NK-92 treated with Interleukin-12 subunit alpha and Interleukin-12 subunit beta, amount 100 ng/mL, for 24 hours (cell line): ENCODE data around the gene SNX5.

Source experiments
- DNase-seq: peaks from one replicate; lab custom pipeline; 2025; lab: John Stamatoyannopoulos, UW

SNX5 gene

DNA sequence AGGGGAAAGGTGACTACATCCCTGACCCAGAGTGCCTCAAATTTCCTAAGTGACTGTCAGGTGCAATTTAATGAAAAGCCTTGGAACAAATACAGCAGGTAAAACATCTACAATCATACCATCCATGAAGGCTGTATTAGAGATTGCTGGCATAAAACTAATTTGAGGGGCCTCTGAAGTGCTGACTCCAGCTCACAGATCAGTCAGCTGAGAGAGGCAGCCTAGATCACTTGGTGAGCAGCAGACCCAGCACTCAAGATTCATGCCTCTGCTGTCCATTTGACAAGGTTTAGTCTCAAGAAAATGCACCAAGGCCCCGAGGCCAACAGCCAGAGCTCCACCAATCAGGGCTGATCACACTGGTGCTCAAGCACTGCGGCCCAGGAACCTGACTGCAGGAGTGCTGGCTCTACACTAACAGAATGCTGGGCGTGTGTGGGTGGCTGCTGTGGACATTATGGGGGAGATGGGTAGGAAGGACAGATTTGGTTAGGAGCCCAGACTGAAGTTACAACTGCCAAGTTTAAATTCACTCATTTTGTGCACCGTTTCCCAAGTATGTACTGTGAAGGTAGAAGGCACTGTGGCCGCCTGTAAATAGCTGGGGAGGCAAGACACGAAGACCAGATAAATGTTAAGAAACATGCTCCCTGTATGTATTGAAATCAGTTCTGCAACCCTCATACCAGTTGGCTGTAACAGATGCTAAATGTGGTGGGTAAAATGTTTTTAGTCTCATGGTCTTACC is 28.2 kb downstream of the SNX5 start:
- DNase-seq = no peak

DNA sequence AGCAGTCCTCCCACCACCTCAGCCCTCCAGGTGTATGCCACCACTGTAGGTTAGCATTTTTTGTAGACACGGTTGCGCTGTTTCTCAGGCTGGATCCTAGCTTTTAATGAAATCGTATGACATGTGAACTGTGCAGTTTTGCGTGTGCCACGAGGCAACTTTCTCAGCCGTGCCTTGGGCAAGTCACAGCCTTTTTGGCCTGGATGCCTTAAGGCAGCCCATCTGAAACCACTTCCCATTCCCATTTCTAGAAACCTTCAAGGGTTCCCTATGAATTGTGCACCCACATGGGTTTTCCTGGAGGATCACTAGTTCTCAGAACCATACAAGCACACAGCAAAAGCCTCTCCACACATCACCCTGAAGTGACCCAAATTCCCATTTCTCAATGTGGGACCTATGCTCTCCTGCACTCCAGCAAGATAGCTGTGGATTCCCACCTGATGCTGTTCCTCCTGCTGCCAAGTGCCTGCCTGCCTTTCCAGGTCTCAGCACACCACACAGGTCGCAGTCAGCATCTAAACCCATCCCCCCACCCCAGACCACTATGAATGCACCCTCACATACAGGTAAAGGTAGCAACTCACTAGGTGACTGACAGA is 28.9 kb downstream of the SNX5 start:
- DNase-seq = no peak

- DNase-seq = peak; percentile 8
Observed at GRCh38 chr20:17938871-17939619, 29.5 kb downstream of the SNX5 start.

GRCh38 chr20:17936761-17937732 is 31.5 kb downstream of the SNX5 start:
- DNase-seq = no peak

DNA sequence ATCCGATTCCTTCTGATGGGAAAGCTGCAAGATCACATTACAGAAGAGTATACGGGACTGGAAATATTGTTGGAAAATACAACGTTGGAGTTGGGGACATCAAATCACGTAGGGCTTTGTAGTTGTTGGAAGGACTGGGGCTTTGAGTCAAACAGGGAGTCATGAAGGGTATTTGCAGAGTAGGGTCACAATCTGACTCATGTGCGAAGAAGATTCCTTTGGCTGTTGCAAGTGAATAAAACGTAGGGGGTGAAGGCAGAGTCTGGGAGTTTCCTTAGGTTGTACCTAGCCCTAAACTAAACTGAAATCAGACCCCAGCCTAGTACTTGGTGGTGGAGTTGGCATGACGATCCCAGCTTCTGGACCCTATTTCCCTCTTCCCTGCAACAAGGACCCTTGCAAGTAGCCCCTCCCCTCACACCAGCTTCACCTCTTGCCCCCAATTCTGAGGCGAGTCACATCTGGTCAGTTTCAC is 32.3 kb downstream of the SNX5 start:
- no peak for DNase-seq

- DNase-seq = no peak
Observed at GRCh38 chr20:17935761-17936160, 32.8 kb downstream of the SNX5 start.

DNA sequence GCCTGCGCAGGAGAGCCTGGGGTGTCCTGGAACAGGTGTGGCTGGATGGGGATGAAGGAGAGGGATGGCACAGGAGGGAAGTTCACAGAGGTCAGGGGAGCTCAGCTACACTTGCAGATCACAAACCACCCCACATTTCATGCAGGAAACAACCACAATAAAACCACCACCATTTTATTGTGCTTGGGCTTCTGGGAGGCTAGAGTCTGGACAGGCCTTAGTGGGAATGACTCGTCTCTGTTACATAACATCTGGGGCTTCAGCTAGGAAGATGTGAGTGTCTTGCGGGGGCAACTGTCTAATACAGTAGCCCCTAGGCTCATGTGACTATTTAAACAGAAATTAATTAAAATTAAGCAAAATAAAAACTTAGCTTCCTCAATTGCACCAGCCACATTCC is 33.4 kb downstream of the SNX5 start:
- no peak for DNase-seq

DNA sequence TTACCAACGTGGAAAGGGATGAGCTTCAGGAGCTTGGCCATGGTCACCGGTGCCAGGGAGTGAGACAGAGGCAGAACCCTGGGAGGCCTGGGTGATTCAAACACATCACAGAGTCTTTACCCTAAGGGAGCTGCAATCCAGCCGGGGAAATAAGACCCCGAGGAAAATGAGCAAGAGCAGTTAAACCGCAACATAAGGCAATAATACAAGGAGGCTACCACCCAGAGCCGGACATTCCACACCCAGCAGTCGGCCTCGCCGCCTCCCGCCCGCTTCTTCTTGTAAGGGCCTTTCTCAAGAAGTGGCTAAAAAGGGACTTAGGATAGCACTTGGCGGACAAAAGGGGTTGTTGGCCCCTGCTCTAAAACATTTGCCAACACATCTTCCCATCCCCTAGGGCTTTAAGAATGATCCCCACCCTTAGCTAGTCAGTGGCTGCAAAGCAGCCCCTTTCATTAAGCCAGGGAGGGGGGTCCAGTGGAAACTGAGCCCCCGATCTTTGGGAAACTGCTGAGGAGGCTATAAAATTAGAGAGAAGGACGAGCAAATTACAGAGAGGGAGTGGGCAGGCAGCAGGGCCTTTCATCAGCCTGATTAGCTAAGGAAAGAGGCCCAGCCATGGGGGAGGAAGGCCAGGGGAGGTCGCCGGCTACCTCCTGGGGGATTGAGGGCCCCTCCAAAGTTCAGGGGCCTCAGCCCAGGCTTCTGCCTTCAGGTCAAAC is 34.3 kb downstream of the SNX5 start:
- DNase-seq = no peak

DNA sequence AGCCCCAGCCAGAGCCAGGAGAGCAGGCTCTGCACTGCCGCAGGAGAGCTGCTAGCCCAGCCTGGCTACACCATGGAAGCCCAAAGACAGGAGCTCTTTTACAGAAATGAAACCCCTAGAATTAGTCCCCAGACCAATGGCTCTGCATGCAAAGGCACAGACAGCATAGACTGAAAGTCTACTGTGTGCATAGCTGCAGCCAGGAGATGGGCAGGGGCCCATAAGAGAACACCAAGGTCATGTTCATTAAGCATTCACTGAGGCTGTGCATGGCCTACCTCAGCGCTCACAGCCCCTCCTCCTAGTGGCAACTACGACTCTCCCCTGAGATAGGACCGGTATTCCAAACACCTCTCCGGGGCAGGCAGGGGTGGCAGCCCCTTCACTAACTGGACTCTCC is 34.9 kb downstream of the SNX5 start:
- no peak for DNase-seq

DNA sequence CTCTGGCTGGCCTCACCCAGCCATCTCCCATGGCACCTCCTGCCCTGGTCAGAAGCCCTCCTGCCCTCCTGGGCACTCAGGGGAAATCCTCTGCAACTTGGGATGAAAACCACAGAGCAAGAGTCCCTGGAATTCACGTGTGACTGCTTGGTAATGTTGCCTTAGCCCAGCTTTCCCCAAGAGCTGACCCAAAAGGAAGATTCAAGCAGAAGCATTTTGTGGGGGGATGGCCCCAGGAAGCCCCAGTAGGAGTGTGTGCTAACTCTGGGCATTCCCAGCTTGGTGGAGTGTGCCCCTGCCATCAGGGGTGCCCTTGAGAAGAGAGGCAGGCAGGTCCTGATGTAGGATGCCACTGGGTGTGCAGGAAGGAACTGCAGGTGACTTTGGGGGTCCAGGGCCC is 35.5 kb downstream of the SNX5 start:
- DNase-seq = no peak

DNA sequence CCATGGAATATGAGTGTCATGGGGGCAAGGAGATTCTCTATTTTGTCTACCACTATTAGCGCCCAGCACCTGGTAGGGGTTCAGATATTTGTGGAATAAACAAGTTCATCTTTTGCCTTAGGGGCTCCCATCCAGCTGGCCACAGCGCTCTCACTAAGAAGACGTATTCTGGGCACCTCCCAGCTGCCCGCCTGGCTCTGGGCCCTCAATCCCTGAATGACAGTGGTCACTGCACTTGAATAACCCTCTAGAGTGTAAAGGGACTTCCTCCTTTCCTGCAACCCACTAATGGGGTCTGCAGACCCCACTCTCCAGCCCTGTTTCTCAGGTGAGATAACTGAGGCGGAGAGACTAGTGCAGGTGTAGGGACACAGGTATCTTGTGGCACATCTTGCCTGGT is 36.2 kb downstream of the SNX5 start:
- DNase-seq = no peak

- DNase-seq = no peak
Observed at GRCh38 chr20:17931513-17931912, 37.1 kb downstream of the SNX5 start.

DNA sequence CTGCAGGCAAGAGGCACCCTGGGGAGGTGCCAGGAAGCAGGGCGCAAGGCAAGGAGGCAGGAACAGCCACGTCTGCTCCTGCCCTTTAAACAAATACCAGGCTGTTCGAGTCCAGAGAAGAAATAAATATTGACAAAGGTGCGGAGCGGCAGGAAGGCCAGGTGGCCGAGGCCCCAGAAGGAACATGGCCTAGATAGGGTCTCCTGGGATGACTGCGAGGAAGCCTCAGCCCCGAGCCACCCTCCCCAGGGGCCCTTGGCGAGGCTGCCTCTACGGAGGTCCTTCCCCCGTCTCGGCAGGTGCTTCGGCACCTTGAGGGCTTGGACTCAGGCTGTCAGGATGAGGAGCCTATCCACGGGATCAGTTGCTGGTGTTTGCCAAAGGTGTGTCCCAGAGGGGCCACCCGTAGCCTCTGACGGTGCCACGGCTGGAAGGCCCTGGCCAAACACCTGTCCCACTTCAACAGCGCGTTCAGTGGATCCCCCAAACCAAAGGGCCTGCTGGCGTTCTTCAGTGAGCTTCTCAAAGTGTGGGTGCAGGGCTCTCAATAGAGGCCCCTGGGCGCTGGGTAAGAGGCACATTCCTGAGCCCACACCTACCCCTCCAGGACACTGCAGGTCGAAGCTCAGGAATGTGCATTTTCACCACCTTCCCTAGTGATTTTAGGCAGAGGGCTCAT is 39.8 kb downstream of the SNX5 start:
- no peak for DNase-seq

GRCh38 chr20:17928211-17928611 is 40.4 kb downstream of the SNX5 start:
- DNase-seq = no peak

- DNase-seq = no peak
Observed at GRCh38 chr20:17925940-17926300, 42.7 kb downstream of the SNX5 start.

DNA sequence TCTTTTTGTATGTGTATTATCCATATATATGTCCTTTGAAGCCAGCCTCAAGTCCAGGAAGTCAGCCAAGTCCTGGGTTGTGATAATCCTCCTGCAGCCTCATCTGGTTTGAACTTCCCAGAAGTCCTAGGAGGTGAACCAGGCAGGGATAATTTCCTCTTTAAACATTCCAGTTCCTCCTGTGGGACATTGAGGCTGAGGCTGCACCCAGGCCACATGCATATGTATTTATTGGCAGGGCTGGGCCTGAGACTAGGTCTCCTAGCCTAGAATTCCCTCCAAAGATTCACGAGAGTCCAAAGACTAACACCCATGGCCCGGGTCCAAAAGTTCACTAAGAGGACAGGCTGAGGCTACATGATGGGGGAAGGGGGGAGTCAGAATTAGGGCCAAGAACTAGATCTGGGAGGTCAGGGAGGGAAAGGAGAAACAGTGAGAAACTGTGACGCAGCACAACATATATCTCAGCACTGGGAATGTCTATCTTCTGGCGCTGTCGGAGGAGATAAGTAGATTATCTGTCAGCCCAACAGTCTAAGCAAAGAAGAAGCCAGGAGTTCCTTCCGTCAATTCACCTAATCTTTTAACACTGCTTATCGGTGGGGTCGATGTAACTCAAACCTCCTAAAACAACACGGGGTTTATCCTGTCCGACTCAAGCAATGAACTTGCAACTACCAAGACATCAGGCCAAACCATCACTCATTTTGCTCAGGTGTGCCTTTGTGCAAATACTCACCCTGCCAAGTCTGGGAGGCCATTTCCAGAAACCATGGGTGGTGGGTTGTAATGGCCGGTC is 43.3 kb downstream of the SNX5 start:
- no peak for DNase-seq

DNA sequence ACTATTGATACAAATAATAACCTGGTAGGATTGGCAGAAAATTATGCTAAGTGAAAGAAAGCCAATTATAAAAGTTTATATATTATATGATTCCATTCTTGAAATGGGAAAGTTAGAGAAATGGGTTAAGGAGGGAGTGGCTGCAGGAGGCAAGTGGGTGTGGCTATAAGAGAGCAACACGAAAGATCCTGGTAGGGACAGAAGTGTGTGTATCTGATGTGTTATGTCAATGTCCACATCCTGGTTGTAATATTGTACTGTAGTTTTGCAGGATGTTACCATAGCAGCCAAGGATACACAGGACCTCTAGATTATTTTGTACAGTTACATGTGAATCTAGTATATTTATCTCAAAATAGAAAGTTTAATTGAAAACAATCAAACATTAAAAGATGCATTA is 46.8 kb downstream of the SNX5 start:
- no peak for DNase-seq

GRCh38 chr20:17919149-17919548 is 49.4 kb downstream of the SNX5 start:
- DNase-seq = no peak

DNA sequence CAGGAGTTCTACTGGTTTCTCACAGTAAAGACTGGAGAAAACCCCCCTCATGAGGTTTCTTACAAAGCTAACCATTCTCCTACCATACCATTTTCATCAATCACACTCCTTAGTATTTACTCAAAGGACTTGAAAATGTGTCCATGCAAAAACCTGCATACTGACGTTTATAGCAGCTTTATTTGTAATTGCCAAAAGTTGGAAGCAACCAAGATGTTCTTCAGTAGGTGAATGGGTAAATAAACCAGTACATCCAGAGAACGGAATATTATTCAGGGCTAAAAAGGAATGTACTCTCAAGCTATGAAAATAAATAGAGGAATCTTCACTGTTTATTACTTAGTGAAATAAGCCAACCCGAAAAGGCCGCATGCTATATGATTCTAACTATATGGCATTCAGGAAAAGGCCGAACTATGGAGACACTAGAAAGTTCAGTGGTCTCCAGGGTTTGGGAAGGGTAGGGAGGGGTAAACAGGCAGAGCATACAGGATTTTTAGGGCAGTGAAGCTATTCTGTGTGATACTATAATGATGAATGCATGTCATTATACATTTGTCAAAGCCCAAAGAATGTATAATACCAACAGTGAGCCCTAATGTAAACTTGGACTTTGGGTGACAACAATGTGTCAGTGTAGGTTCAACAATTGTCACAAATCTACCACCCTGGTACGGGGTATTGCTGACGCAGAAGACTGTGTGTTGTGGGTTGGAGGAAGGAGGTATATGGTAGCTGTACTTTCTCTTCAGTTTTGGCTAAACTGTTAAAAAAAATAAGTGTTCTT is 50.6 kb downstream of the SNX5 start:
- no peak for DNase-seq
